GM19395 (cell line): ENCODE measurements around the gene ST14.

Experiments
- ATAC-seq: cut with Tn5 transposase; IDR thresholded peaks from one replicate; pipeline ENCODE4 v1.9.1; 2021; ENCODE audit warnings: mild to moderate bottlenecking, moderate library complexity; ENCODE audit not compliant: unreplicated experiment

Gene ST14

GRCh38 chr11:130133716-130134115 is 25.9 kb upstream of the ST14 start:
- ATAC-seq, result no peak

GRCh38 chr11:130136107-130136506 is 23.5 kb upstream of the ST14 start:
- ATAC-seq, result no peak

GRCh38 chr11:130137999-130138398 is 21.6 kb upstream of the ST14 start:
- ATAC-seq, result no peak

- no peak for ATAC-seq
Measured at GRCh38 chr11:130139401-130139800, 20.2 kb upstream of the ST14 start.

GRCh38 chr11:130141561-130142341 is 17.8 kb upstream of the ST14 start:
- no peak for ATAC-seq

- no peak for ATAC-seq
Measured at GRCh38 chr11:130144141-130144540, 15.4 kb upstream of the ST14 start.

GRCh38 chr11:130144861-130145281 is 14.7 kb upstream of the ST14 start:
- ATAC-seq, result no peak

GRCh38 chr11:130145311-130145812 is 14.2 kb upstream of the ST14 start:
- no peak for ATAC-seq

GRCh38 chr11:130145975-130146776 is 13.4 kb upstream of the ST14 start:
- no peak for ATAC-seq

- no peak for ATAC-seq
Measured at GRCh38 chr11:130146796-130147195, 12.8 kb upstream of the ST14 start.

- no peak for ATAC-seq
Measured at GRCh38 chr11:130148796-130149326, 10.7 kb upstream of the ST14 start.

GRCh38 chr11:130150790-130151189 is 8.8 kb upstream of the ST14 start:
- peak; percentile 62 for ATAC-seq

GRCh38 chr11:130151196-130151595 is 8.4 kb upstream of the ST14 start:
- ATAC-seq, result peak; percentile 53

GRCh38 chr11:130156108-130157022 is 3.2 kb upstream of the ST14 start:
- ATAC-seq, result no peak

GRCh38 chr11:130157101-130157500 is 2.5 kb upstream of the ST14 start:
- ATAC-seq, result no peak

GRCh38 chr11:130157840-130158239 is 1.7 kb upstream of the ST14 start:
- no peak for ATAC-seq

- ATAC-seq, result no peak
Measured at GRCh38 chr11:130159139-130159538, 443 bp upstream of the ST14 start.

- ATAC-seq, result no peak
Measured at GRCh38 chr11:130160498-130161155, 1.0 kb downstream of the ST14 start.

GRCh38 chr11:130161441-130162145 is 2.0 kb downstream of the ST14 start:
- no peak for ATAC-seq
